ENCODE data around the gene PTPN11. TPM values are rescaled to one million over a fixed set of nuclear protein-coding genes. Genes with fewer than 3 reads are reported as not detected.

Gene PTPN11
- total RNA-seq, 1 donor from 2014 or later, result 77.3 TPM

DNA sequence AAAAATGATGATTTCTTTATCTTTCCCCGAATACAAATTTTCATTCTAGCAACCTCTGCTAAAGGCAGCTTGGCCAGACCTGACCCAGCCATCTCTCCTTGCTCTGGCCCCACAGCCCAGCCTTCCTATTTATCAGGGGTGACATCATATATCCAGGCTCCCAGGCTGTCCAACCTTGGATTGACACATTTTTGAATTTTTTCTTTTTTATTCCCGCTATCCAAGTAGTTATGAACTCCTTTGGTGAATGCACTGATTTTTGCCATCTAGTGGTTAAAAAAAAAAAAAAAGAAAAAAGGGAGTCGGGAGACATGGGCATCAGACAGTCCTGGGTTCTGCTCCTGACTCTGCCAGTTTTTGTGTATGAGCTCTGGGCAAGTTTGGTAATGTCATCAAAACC is 120.5 kb downstream of the PTPN11 start:
- DNase-seq (ENCODE audit: low spot score, unreplicated experiment), result no peak
- no peak overlapping the region for H3K4me3 Mint-ChIP-seq (ENCODE audit: low read depth)
- H3K4me1 Mint-ChIP-seq (ENCODE audit: low read depth), result no peaks in the 10 kb centered on the region
- peaks cover 11% of the 10 kb centered on the region for H3K27me3 Mint-ChIP-seq
- H3K27ac Mint-ChIP-seq, result no peak overlapping the region
- no peaks in the 10 kb centered on the region for H3K36me3 Mint-ChIP-seq (ENCODE audit: insufficient read depth)
- TF ChIP-seq, protein P1, sequence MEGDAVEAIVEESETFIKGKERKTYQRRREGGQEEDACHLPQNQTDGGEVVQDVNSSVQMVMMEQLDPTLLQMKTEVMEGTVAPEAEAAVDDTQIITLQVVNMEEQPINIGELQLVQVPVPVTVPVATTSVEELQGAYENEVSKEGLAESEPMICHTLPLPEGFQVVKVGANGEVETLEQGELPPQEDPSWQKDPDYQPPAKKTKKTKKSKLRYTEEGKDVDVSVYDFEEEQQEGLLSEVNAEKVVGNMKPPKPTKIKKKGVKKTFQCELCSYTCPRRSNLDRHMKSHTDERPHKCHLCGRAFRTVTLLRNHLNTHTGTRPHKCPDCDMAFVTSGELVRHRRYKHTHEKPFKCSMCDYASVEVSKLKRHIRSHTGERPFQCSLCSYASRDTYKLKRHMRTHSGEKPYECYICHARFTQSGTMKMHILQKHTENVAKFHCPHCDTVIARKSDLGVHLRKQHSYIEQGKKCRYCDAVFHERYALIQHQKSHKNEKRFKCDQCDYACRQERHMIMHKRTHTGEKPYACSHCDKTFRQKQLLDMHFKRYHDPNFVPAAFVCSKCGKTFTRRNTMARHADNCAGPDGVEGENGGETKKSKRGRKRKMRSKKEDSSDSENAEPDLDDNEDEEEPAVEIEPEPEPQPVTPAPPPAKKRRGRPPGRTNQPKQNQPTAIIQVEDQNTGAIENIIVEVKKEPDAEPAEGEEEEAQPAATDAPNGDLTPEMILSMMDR (IDR thresholded peaks at IDR 0.05; ENCODE audit: unreplicated experiment), result no peak
- no peaks in the 10 kb centered on the region for H3K9me3 Mint-ChIP-seq (ENCODE audit: low read depth)

DNA sequence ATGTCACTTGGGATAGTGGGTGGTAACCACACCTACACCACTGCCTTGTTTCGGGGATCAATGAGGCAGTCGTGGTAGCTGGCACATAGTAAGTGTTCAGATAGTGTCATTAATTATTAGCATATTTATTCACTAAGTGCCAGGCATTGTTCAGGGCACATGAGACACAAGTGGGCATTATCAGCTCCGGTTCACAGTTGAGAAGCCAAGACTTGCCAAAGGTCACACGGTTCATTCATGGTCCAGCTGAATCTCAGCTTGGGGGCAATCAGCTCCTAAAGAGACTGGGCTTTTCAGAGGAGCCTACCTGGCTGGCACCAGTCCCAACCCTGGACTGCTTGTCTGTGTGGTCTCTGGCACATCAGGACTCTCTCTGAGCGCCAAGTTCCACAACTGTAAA is 121.3 kb downstream of the PTPN11 start:
- no peak for DNase-seq (ENCODE audit: low spot score, unreplicated experiment)
- Mint-ChIP-seq H3K36me3 (ENCODE audit: insufficient read depth) (no peaks in the 10 kb centered on the region), H3K27me3 (peaks cover 7% of the 10 kb centered on the region), H3K9me3 (ENCODE audit: low read depth) (no peaks in the 10 kb centered on the region), H3K27ac (no peak overlapping the region), H3K4me1 (ENCODE audit: low read depth) (no peaks in the 10 kb centered on the region), H3K4me3 (ENCODE audit: low read depth) (no peak overlapping the region)
- TF ChIP-seq, protein P1 (IDR thresholded peaks at IDR 0.05; ENCODE audit: unreplicated experiment), result no peak

GRCh38 chr12:112543751-112544150 is 125.0 kb downstream of the PTPN11 start:
- TF ChIP-seq, protein P1 (IDR thresholded peaks at IDR 0.05; ENCODE audit: unreplicated experiment), result no peak
- Mint-ChIP-seq H3K9me3 (ENCODE audit: low read depth) (no peaks in the 10 kb centered on the region), H3K4me3 (ENCODE audit: low read depth) (no peak overlapping the region), H3K4me1 (ENCODE audit: low read depth) (no peaks in the 10 kb centered on the region), H3K27ac (no peak overlapping the region), H3K27me3 (peaks cover 2% of the 10 kb centered on the region), H3K36me3 (ENCODE audit: insufficient read depth) (no peaks in the 10 kb centered on the region)
- no peak for DNase-seq (ENCODE audit: low spot score, unreplicated experiment)

- TF ChIP-seq, protein P1 (IDR thresholded peaks at IDR 0.05; ENCODE audit: unreplicated experiment), result no peak
- no peak overlapping the region for H3K4me3 Mint-ChIP-seq (ENCODE audit: low read depth)
- no peak overlapping the region for H3K27ac Mint-ChIP-seq
- no peaks in the 10 kb centered on the region for H3K9me3 Mint-ChIP-seq (ENCODE audit: low read depth)
- H3K36me3 Mint-ChIP-seq (ENCODE audit: insufficient read depth), result no peaks in the 10 kb centered on the region
- H3K4me1 Mint-ChIP-seq (ENCODE audit: low read depth), result no peaks in the 10 kb centered on the region
- peaks cover 3% of the 10 kb centered on the region for H3K27me3 Mint-ChIP-seq
- DNase-seq (ENCODE audit: low spot score, unreplicated experiment), result no peak
Observed at GRCh38 chr12:112546339-112546738, 127.6 kb downstream of the PTPN11 start.

- Mint-ChIP-seq H3K27ac (no peak overlapping the region), H3K4me1 (ENCODE audit: low read depth) (no peaks in the 10 kb centered on the region), H3K27me3 (peaks cover 3% of the 10 kb centered on the region), H3K4me3 (ENCODE audit: low read depth) (no peak overlapping the region), H3K9me3 (ENCODE audit: low read depth) (no peaks in the 10 kb centered on the region), H3K36me3 (ENCODE audit: insufficient read depth) (no peaks in the 10 kb centered on the region)
- TF ChIP-seq, protein P1 (IDR thresholded peaks at IDR 0.05; ENCODE audit: unreplicated experiment), result no peak
- no peak for DNase-seq (ENCODE audit: low spot score, unreplicated experiment)
Observed at GRCh38 chr12:112546996-112547395, 128.2 kb downstream of the PTPN11 start.
